Gastrocnemius medialis (tissue), 4 donors: ENCODE data around the gene DLX4. TPM values are rescaled to one million over a fixed set of nuclear protein-coding genes. Genes with fewer than 3 reads are reported as not detected.

ENCODE experiments used
- ATAC-seq, 2 donors: fragments of 150-250 bp; one replicate each; pipeline ENCODE4 v1.9.1; 2016
- DNase-seq, 2 donors: peaks; one replicate each; pipeline ENCODE4 v3.0.0-alpha.2; 2019
- H3K27ac ChIP-seq, 4 donors: fragments of 200-600 bp; sonication (generic); 1 replicate in 1 of 4; 2 replicates in 3 of 4; pipeline ENCODE4 v1.5.1; 2016 to 2018; ENCODE audit warnings: mild to moderate bottlenecking in 2 of 4, moderate library complexity in 1 of 4
- H3K27me3 ChIP-seq, 3 donors: fragments of 200-600 bp; sonication (generic) in 2 of 3; 1 replicate in 1 of 3; 2 replicates in 2 of 3; pipeline versions ENCODE4 v1.5.1 to v1.6.0; 2016 to 2019; ENCODE audit warnings: mild to moderate bottlenecking in 1 of 3, moderate library complexity in 1 of 3
- H3K36me3 ChIP-seq, 2 donors: fragments of 200-600 bp; sonication (generic) in 1 of 2; one replicate each; pipeline ENCODE4 v1.5.1; 2017 to 2018
- H3K4me1 ChIP-seq, 2 donors: fragments of 200-600 bp; sonication (generic) in 1 of 2; one replicate each; pipeline ENCODE4 v1.5.1; 2016 to 2017; ENCODE audit warnings: mild to moderate bottlenecking in 2 of 2
- H3K4me3 ChIP-seq, 4 donors: fragments of 200-600 bp; sonication (generic) in 3 of 4; 1 replicate in 1 of 4; 2 replicates in 3 of 4; pipeline ENCODE4 v1.5.1; 2016 to 2019; ENCODE audit warnings: mild to moderate bottlenecking in 2 of 4
- H3K9me3 ChIP-seq, 3 donors: fragments of 200-600 bp; sonication (generic) in 2 of 3; 1 replicate in 1 of 3; 2 replicates in 2 of 3; pipeline ENCODE4 v1.5.1; 2016 to 2019
- CTCF ChIP-seq, 5 experiments: fragments of 450-650 bp in 3 of 5; fragments of 200-600 bp in 2 of 5; sonication (generic) in 2 of 5; IDR thresholded peaks in 4 of 5; conservative IDR thresholded peaks in 1 of 5; 1 replicate in 4 of 5; 2 replicates in 1 of 5; pipeline ENCODE4 v1.5.1; 2016 to 2019; ENCODE audit warnings: antibody characterized with exemption in 5 of 5, mild to moderate bottlenecking in 3 of 5, moderate library complexity in 3 of 5
- POLR2A ChIP-seq, 2 donors: fragments of 450-650 bp; IDR thresholded peaks; one replicate each; pipeline ENCODE4 v1.6.1; 2017; ENCODE audit warnings: antibody characterized with exemption in 2 of 2, mild to moderate bottlenecking in 2 of 2, moderate library complexity in 2 of 2
- in situ Hi-C, 4 donors: fragments of 200-750 bp; cut with MboI; loops; one replicate each; pipeline versions ENCODE4 v1.15.0 to v1.8.0; 2017; ENCODE audit warnings: low sequenced_read_pairs in 4 of 4
- intact Hi-C: fragments of 100-400 bp; cut with DNase I; formaldehyde crosslinking; loops from one replicate; pipeline ENCODE4 v1.15.1; 2023; ENCODE audit warnings: low total_unique reads
- total RNA-seq, 4 donors: library from RNA; depleted of rRNA; stranded (reverse); fragments of >200 nt; gene quantifications; one replicate each; pipeline versions ENCODE4 v1.1.0 to v1.2.3, GENCODE V29; 2016

DLX4 gene
- total RNA-seq, 4 donors from 2014 or later = not detected

- no peak for ATAC-seq
- H3K36me3 ChIP-seq = no peaks in the 10 kb centered on the region
- H3K27me3 ChIP-seq = peaks cover 8 to 31% (median 18%) of the 10 kb centered on the region in 3 donors
- H3K9me3 ChIP-seq = no peaks in the 10 kb centered on the region
- H3K4me1 ChIP-seq = no peaks in the 10 kb centered on the region
- no peak overlapping the region for H3K27ac ChIP-seq
- no peak for DNase-seq
- TF ChIP-seq CTCF (IDR thresholded peaks at IDR 0.05 in 4 of 5, conservative IDR thresholded peaks at IDR 0.05 in 1 of 5) = no peak
- no peak for TF ChIP-seq POLR2A (IDR thresholded peaks at IDR 0.05)
- in situ Hi-C loops = loop anchor here in 3 of 4 donors (25.0 kb wide), 1 partner anchor 416 kb away; no protein-coding TSS in a partner anchor
- intact Hi-C loops = no loop called here
- no peak overlapping the region for H3K4me3 ChIP-seq
Observed at GRCh38 chr17:49978501-49978900, 9.5 kb downstream of the DLX4 start.

- intact Hi-C loops = no loop called here
- Histone ChIP-seq H3K27me3 (peaks cover 0 to 23% (median 4%) of the 10 kb centered on the region in 3 donors), H3K36me3 (no peaks in the 10 kb centered on the region), H3K9me3 (no peaks in the 10 kb centered on the region), H3K4me3 (no peak overlapping the region), H3K27ac (no peak overlapping the region), H3K4me1 (no peaks in the 10 kb centered on the region)
- no peak for DNase-seq
- no peak for TF ChIP-seq CTCF (IDR thresholded peaks at IDR 0.05 in 4 of 5, conservative IDR thresholded peaks at IDR 0.05 in 1 of 5)
- no peak for TF ChIP-seq POLR2A (IDR thresholded peaks at IDR 0.05)
- in situ Hi-C loops = loop anchor here (10.0 to 25.0 kb wide), 2 partner anchors 95 to 418 kb away; no protein-coding TSS in a partner anchor
- ATAC-seq = no peak
Observed at GRCh38 chr17:49979748-49980479, 10.9 kb downstream of the DLX4 start.

- no peak for ATAC-seq
- no peak overlapping the region for H3K27ac ChIP-seq
- intact Hi-C loops = no loop called here
- no peaks in the 10 kb centered on the region for H3K36me3 ChIP-seq
- no peaks in the 10 kb centered on the region for H3K4me1 ChIP-seq
- TF ChIP-seq CTCF (IDR thresholded peaks at IDR 0.05 in 4 of 5, conservative IDR thresholded peaks at IDR 0.05 in 1 of 5) (no peak), POLR2A (IDR thresholded peaks at IDR 0.05) (no peak)
- H3K27me3 ChIP-seq = peaks cover 0 to 20% (median 0%) of the 10 kb centered on the region in 3 donors
- no peak for DNase-seq
- H3K9me3 ChIP-seq = no peaks in the 10 kb centered on the region
- H3K4me3 ChIP-seq = no peak overlapping the region
- in situ Hi-C loops = loop anchor here (10.0 to 25.0 kb wide), 2 partner anchors 96 to 418 kb away; no protein-coding TSS in a partner anchor
Observed at GRCh38 chr17:49980703-49981197, 11.8 kb downstream of the DLX4 start.

- H3K36me3 ChIP-seq = no peaks in the 10 kb centered on the region
- no peak overlapping the region for H3K27ac ChIP-seq
- DNase-seq = no peak
- in situ Hi-C loops (loop anchor here (10.0 to 25.0 kb wide), 2 partner anchors 99 to 422 kb away; no protein-coding TSS in a partner anchor), intact Hi-C loops (no loop called here)
- H3K4me3 ChIP-seq = no peak overlapping the region
- ATAC-seq = no peak
- H3K9me3 ChIP-seq = no peaks in the 10 kb centered on the region
- H3K4me1 ChIP-seq = no peaks in the 10 kb centered on the region
- peaks cover 13 to 34% (median 24%) of the 10 kb centered on the region in 3 donors for H3K27me3 ChIP-seq
- TF ChIP-seq CTCF (IDR thresholded peaks at IDR 0.05 in 4 of 5, conservative IDR thresholded peaks at IDR 0.05 in 1 of 5) (no peak), POLR2A (IDR thresholded peaks at IDR 0.05) (no peak)
Observed at GRCh38 chr17:49984283-49984682, 15.3 kb downstream of the DLX4 start.
